Fibroblast of lung (primary cell): ENCODE data around the gene STXBP4.

ENCODE experiments used
- EZH2 ChIP-seq: IDR thresholded peaks from 2 replicates; pipeline ENCODE4 v1.5.1; 2012; ENCODE audit warnings: low read length, control low read depth, mild to moderate bottlenecking; ENCODE audit errors: missing control alignments
- TF ChIP-seq, protein P1 (sequence below), 2 donors: IDR thresholded peaks in 1 of 2; conservative IDR thresholded peaks in 1 of 2; 1 replicate in 1 of 2; 2 replicates in 1 of 2; pipeline ENCODE4 v1.5.1; 2011 to 2012; ENCODE audit warnings: low read length in 2 of 2, control low read depth in 1 of 2, inconsistent platforms in 1 of 2, low read depth in 1 of 2, mild to moderate bottlenecking in 1 of 2

GRCh38 chr17:54980375-54980774 is 11.8 kb downstream of the STXBP4 start:
- TF ChIP-seq, protein P1, sequence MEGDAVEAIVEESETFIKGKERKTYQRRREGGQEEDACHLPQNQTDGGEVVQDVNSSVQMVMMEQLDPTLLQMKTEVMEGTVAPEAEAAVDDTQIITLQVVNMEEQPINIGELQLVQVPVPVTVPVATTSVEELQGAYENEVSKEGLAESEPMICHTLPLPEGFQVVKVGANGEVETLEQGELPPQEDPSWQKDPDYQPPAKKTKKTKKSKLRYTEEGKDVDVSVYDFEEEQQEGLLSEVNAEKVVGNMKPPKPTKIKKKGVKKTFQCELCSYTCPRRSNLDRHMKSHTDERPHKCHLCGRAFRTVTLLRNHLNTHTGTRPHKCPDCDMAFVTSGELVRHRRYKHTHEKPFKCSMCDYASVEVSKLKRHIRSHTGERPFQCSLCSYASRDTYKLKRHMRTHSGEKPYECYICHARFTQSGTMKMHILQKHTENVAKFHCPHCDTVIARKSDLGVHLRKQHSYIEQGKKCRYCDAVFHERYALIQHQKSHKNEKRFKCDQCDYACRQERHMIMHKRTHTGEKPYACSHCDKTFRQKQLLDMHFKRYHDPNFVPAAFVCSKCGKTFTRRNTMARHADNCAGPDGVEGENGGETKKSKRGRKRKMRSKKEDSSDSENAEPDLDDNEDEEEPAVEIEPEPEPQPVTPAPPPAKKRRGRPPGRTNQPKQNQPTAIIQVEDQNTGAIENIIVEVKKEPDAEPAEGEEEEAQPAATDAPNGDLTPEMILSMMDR (conservative IDR thresholded peaks at IDR 0.05 in 1 of 2, IDR thresholded peaks at IDR 0.05 in 1 of 2; ENCODE audit: low read depth in 1 of 2, low read length in 2 of 2), result no peak
- no peak for TF ChIP-seq EZH2
